Stimulated activated CD8-positive, alpha-beta memory T cell treated with anti-CD3 and anti-CD28 coated beads, Interleukin-4, amount 100 ng/mL, for 4 hours (primary cell): Measurements from ENCODE around the gene MAP3K13.
A peak's percentile ranks its signal among the peaks of the same experiment; 100 is the strongest.
"Not testable (repeated sequence)": the region's sequence is repeated elsewhere in the genome, so short reads cannot be mapped to it uniquely, and the experiment has no call there.

ENCODE experiments used
- DNase-seq, 2 donors: peaks; one replicate each; pipeline ENCODE4 v3.0.0-alpha.2; 2020; ENCODE audit warnings: low read depth in 2 of 2, low spot score in 1 of 2

Gene MAP3K13

GRCh38 chr3:185444329-185444728 lies 81.4 kb downstream of the MAP3K13 start:
- no peak for DNase-seq

GRCh38 chr3:185448107-185448506 lies 85.2 kb downstream of the MAP3K13 start:
- DNase-seq, result no peak

GRCh38 chr3:185451432-185451831 lies 88.5 kb downstream of the MAP3K13 start:
- not testable (repeated sequence) for DNase-seq

GRCh38 chr3:185457376-185457775 lies 94.4 kb downstream of the MAP3K13 start:
- DNase-seq, result no peak

- DNase-seq, result no peak
Observed at GRCh38 chr3:185460309-185460708, 97.4 kb downstream of the MAP3K13 start.

- no peak for DNase-seq
Observed at GRCh38 chr3:185460719-185461350, 97.9 kb downstream of the MAP3K13 start.

GRCh38 chr3:185465471-185465870 lies 102.5 kb downstream of the MAP3K13 start:
- DNase-seq, result no peak

- not testable (repeated sequence) for DNase-seq
Observed at GRCh38 chr3:185466123-185466522, 103.2 kb downstream of the MAP3K13 start.

GRCh38 chr3:185469542-185469941 lies 106.6 kb downstream of the MAP3K13 start:
- no peak for DNase-seq

- DNase-seq, result no peak
Observed at GRCh38 chr3:185470323-185470722, 107.4 kb downstream of the MAP3K13 start.

- no peak for DNase-seq
Observed at GRCh38 chr3:185473290-185473815, 110.4 kb downstream of the MAP3K13 start.

GRCh38 chr3:185474922-185475321 lies 112.0 kb downstream of the MAP3K13 start:
- not testable (repeated sequence) for DNase-seq

- no peak for DNase-seq
Observed at GRCh38 chr3:185477316-185477715, 114.4 kb downstream of the MAP3K13 start.

GRCh38 chr3:185479373-185479945 lies 116.5 kb downstream of the MAP3K13 start:
- DNase-seq, result no peak

GRCh38 chr3:185484296-185484695 lies 121.4 kb downstream of the MAP3K13 start:
- DNase-seq, result no peak

GRCh38 chr3:185486394-185486793 lies 123.5 kb downstream of the MAP3K13 start:
- DNase-seq, result no peak

- DNase-seq, result no peak
Observed at GRCh38 chr3:185488465-185488864, 125.5 kb downstream of the MAP3K13 start.

- no peak for DNase-seq
Observed at GRCh38 chr3:185489462-185489861, 126.5 kb downstream of the MAP3K13 start.

GRCh38 chr3:185490241-185490640 lies 127.3 kb downstream of the MAP3K13 start:
- DNase-seq, result no peak

GRCh38 chr3:185498503-185499396 lies 135.8 kb downstream of the MAP3K13 start, which contains the start of gene TMEM41A:
Gene TMEM41A, minus strand, starts transcription at chr3:185499035. Its CDS starts 74 bp downstream, at chr3:185498961.
- DNase-seq, result peak; percentile 76 to 79

GRCh38 chr3:185502987-185503386 lies 140.1 kb downstream of the MAP3K13 start:
- DNase-seq, result no peak

- no peak for DNase-seq
Observed at GRCh38 chr3:185503521-185503920, 140.6 kb downstream of the MAP3K13 start.
